Liver (tissue), 9 donors: ENCODE results near the gene IQCK. TPM values are rescaled to one million over a fixed set of nuclear protein-coding genes. Genes with fewer than 3 reads are reported as not detected.

ENCODE experiments used
- DNase-seq: peaks from one replicate; pipeline ENCODE4 v3.0.0-alpha.2; 2017; ENCODE audit warnings: low spot score
- H3K27ac ChIP-seq, 2 donors: one replicate each; pipeline ENCODE4 v1.7.0; 2013; ENCODE audit warnings: inconsistent platforms in 2 of 2, low read length in 2 of 2, control low read depth in 1 of 2, low read depth in 1 of 2, mild to moderate bottlenecking in 1 of 2
- H3K27me3 ChIP-seq, 4 donors: one replicate each; pipeline versions ENCODE4 v1.6.1 to v1.7.0; 2013; ENCODE audit warnings: low read length in 3 of 4, inconsistent platforms in 1 of 4, mild to moderate bottlenecking in 1 of 4, moderate library complexity in 1 of 4; ENCODE audit not compliant: control insufficient read depth in 4 of 4, insufficient read depth in 4 of 4
- H3K36me3 ChIP-seq, 4 donors: one replicate each; pipeline versions ENCODE4 v1.6.1 to v1.7.0; 2013; ENCODE audit warnings: low read length in 3 of 4, mild to moderate bottlenecking in 3 of 4, low read depth in 1 of 4, moderate library complexity in 1 of 4; ENCODE audit not compliant: control insufficient read depth in 4 of 4, insufficient read depth in 3 of 4
- H3K4me1 ChIP-seq, 4 donors: one replicate each; pipeline versions ENCODE4 v1.6.1 to v1.7.0; 2013; ENCODE audit warnings: low read length in 3 of 4, mild to moderate bottlenecking in 3 of 4, moderate library complexity in 1 of 4; ENCODE audit not compliant: control insufficient read depth in 4 of 4, insufficient read depth in 4 of 4
- H3K4me3 ChIP-seq, 3 donors: one replicate each; pipeline versions ENCODE4 v1.6.1 to v1.7.0; 2013; ENCODE audit warnings: low read length in 3 of 3, control low read depth in 1 of 3, low read depth in 1 of 3, mild to moderate bottlenecking in 1 of 3
- H3K9ac ChIP-seq, 2 donors: one replicate each; pipeline ENCODE4 v1.7.0; 2013; ENCODE audit warnings: low read length in 2 of 2, mild to moderate bottlenecking in 2 of 2, moderate library complexity in 2 of 2, control low read depth in 1 of 2, low read depth in 1 of 2
- H3K9me3 ChIP-seq, 4 donors: one replicate each; pipeline versions ENCODE4 v1.6.1 to v1.7.0; 2013; ENCODE audit warnings: low read length in 3 of 4; ENCODE audit not compliant: control insufficient read depth in 4 of 4
- ATF3 ChIP-seq: IDR thresholded peaks from 2 replicates; pipeline ENCODE4 v1.6.1; 2016; ENCODE audit warnings: antibody characterized with exemption
- CTCF ChIP-seq: fragments of 150-350 bp; IDR thresholded peaks from 2 replicates; pipeline ENCODE4 v1.5.1; 2017; ENCODE audit warnings: improper control_type of control experiment, low read depth, low read length; ENCODE audit not compliant: missing input control
- EGR1 ChIP-seq, 2 donors: IDR thresholded peaks; 2 replicates each; pipeline ENCODE4 v1.6.1; 2016 to 2018; ENCODE audit warnings: antibody characterized with exemption in 2 of 2, low read depth in 2 of 2
- FOXA1 ChIP-seq: IDR thresholded peaks from 2 replicates; pipeline ENCODE4 v1.6.1; 2016; ENCODE audit warnings: antibody characterized with exemption
- FOXA2 ChIP-seq: IDR thresholded peaks from 2 replicates; pipeline ENCODE4 v1.6.1; 2016; ENCODE audit warnings: antibody characterized with exemption
- GABPA ChIP-seq, 2 donors: IDR thresholded peaks in 1 of 2; conservative IDR thresholded peaks in 1 of 2; 2 replicates each; pipeline ENCODE4 v1.6.1; 2016; ENCODE audit warnings: antibody characterized with exemption in 2 of 2, mild to moderate bottlenecking in 1 of 2, moderate library complexity in 1 of 2
- HNF4A ChIP-seq, 2 donors: conservative IDR thresholded peaks; 2 replicates each; pipeline ENCODE4 v1.6.1; 2016; ENCODE audit warnings: antibody characterized with exemption in 2 of 2, mild to moderate bottlenecking in 2 of 2
- HNF4G ChIP-seq: IDR thresholded peaks from 2 replicates; pipeline ENCODE4 v1.6.1; 2016; ENCODE audit warnings: antibody characterized with exemption
- JUND ChIP-seq, 2 donors: IDR thresholded peaks; 2 replicates each; pipeline ENCODE4 v1.6.1; 2016; ENCODE audit warnings: antibody characterized with exemption in 2 of 2
- MAX ChIP-seq: IDR thresholded peaks from 2 replicates; pipeline ENCODE4 v1.6.1; 2016; ENCODE audit warnings: antibody characterized with exemption
- NR2F2 ChIP-seq: IDR thresholded peaks from 2 replicates; pipeline ENCODE4 v1.6.1; 2016; ENCODE audit warnings: antibody characterized with exemption
- RAD21 ChIP-seq, 2 donors: IDR thresholded peaks; 2 replicates each; pipeline ENCODE4 v1.6.1; 2016; ENCODE audit warnings: antibody characterized with exemption in 2 of 2, mild to moderate bottlenecking in 2 of 2
- REST ChIP-seq: IDR thresholded peaks from 2 replicates; pipeline ENCODE4 v1.6.1; 2016; ENCODE audit warnings: antibody characterized with exemption, mild to moderate bottlenecking
- RXRA ChIP-seq, 2 donors: IDR thresholded peaks; 2 replicates each; pipeline ENCODE4 v1.6.1; 2017 to 2018; ENCODE audit warnings: antibody characterized with exemption in 2 of 2, mild to moderate bottlenecking in 1 of 2
- SP1 ChIP-seq: IDR thresholded peaks from 2 replicates; pipeline ENCODE4 v1.6.1; 2018; ENCODE audit warnings: antibody characterized with exemption, mild to moderate bottlenecking
- TAF1 ChIP-seq: conservative IDR thresholded peaks from 2 replicates; pipeline ENCODE4 v1.6.1; 2016; ENCODE audit warnings: antibody characterized with exemption, mild to moderate bottlenecking
- YY1 ChIP-seq: IDR thresholded peaks from 2 replicates; pipeline ENCODE4 v1.6.1; 2016; ENCODE audit warnings: antibody characterized with exemption, mild to moderate bottlenecking
- ZBTB33 ChIP-seq: IDR thresholded peaks from 2 replicates; pipeline ENCODE4 v1.6.1; 2016; ENCODE audit warnings: antibody characterized with exemption
- WGBS: extraction: QIAGEN DNeasy Blood & Tissue Kit; methylation state at CpG from one replicate; pipeline ENCODE4 v1.1.7; 2013; 5-methylcytosine and 5-hydroxymethylcytosine counted together
- polyA plus RNA-seq, 2 donors: library from polyadenylated mRNA; stranded (reverse) in 1 of 2; unstranded in 1 of 2; fragments of 200-250 nt in 1 of 2; fragments of >200 nt in 1 of 2; fragmentation: Nextera tagmentation in 1 of 2; extraction: Ambion mirVana in 1 of 2; gene quantifications; one replicate each; pipeline versions ENCODE4 v1.2.1 to v1.2.3, GENCODE V29; 2013 to 2015
- total RNA-seq, 2 donors: library from RNA; depleted of rRNA; stranded (reverse); fragments of >200 nt; gene quantifications; one replicate each; pipeline ENCODE4 v1.2.3, GENCODE V29; 2014
- donor health status: healthy.
- donor health status: healthy.
- donor health status: healthy.
- donor health status: healthy.
- donor health status: healthy.

The IQCK gene
- total and polyA plus RNA-seq, 4 donors, result 2.1 to 4.4 (median 2.9) TPM

- Histone ChIP-seq H3K4me1 (peaks cover 0 to 5% (median 1%) of the 10 kb centered on the region in 4 donors), H3K4me3 (no peak overlapping the region), H3K9me3 (no peaks in the 10 kb centered on the region), H3K9ac (no peak overlapping the region), H3K27me3 (no peaks in the 10 kb centered on the region), H3K36me3 (no peaks in the 10 kb centered on the region), H3K27ac (no peak overlapping the region)
- 91% methylated on average over 11 of the region's 11 CpGs for WGBS
- no peak for DNase-seq
- TF ChIP-seq SP1 (no peak), CTCF (no peak), FOXA2 (no peak), HNF4A (conservative IDR thresholded peaks at IDR 0.05) (no peak), HNF4G (no peak), JUND (IDR thresholded peaks at IDR 0.05) (no peak), RXRA (IDR thresholded peaks at IDR 0.05) (no peak), MAX (no peak), TAF1 (no peak), ATF3 (no peak), EGR1 (IDR thresholded peaks at IDR 0.05; ENCODE audit: low read depth in 2 of 2) (no peak), GABPA (IDR thresholded peaks at IDR 0.05 in 1 of 2, conservative IDR thresholded peaks at IDR 0.05 in 1 of 2) (no peak), FOXA1 (no peak), YY1 (no peak), RAD21 (IDR thresholded peaks at IDR 0.05) (no peak), ZBTB33 (no peak), REST (no peak), NR2F2 (no peak)
Measured at GRCh38 chr16:19878757-19879156, 160.7 kb downstream of the IQCK start.
